IMR-90 (cell line): ENCODE data around the gene FBXW5.

Source experiments
- CTCF ChIP-seq: conservative IDR thresholded peaks from 2 replicates; pipeline ENCODE4 v1.5.1; 2012; ENCODE audit warnings: mild to moderate bottlenecking, low read depth, low read length, improper control_type of control experiment
- POLR2A ChIP-seq: IDR thresholded peaks from 2 replicates; pipeline ENCODE4 v1.6.1; 2012; ENCODE audit warnings: mild to moderate bottlenecking, low read depth, low read length

GRCh38 chr9:136900988-136901515, 43.5 kb downstream of the FBXW5 start:
- no peak for TF ChIP-seq POLR2A
- no peak for TF ChIP-seq CTCF
